HT1080 (cell line): ENCODE measurements around the gene OR6C65. TPM values are rescaled to one million over a fixed set of nuclear protein-coding genes. Genes with fewer than 3 reads are reported as not detected.
"Not testable (repeated sequence)": the region's sequence is repeated elsewhere in the genome, so short reads cannot be mapped to it uniquely, and the experiment has no call there.

ENCODE experiments used
- DNase-seq: peaks from one replicate; pipeline ENCODE4 v3.0.0-alpha.2; 2015; ENCODE audit warnings: low read depth
- polyA plus RNA-seq, 2 experiments: library from polyadenylated mRNA; depleted of rRNA; stranded (reverse); fragments of >200 nt; gene quantifications; 2 replicates each; pipeline ENCODE4 v1.2.3, GENCODE V29; 2015
- total RNA-seq: library from RNA; depleted of rRNA; stranded (reverse); fragments of >200 nt; shearing (Covaris generic); gene quantifications from 2 replicates; pipeline ENCODE4 v1.2.3, GENCODE V29; 2014; rRNA removed

The OR6C65 gene
- total RNA-seq: not detected in 2 replicates
- polyA plus RNA-seq (2015; cell fraction: cytosol; rRNA removed): not detected in 2 replicates
- not detected in 2 replicates for polyA plus RNA-seq (2015; cell fraction: nucleus; rRNA removed)

DNA sequence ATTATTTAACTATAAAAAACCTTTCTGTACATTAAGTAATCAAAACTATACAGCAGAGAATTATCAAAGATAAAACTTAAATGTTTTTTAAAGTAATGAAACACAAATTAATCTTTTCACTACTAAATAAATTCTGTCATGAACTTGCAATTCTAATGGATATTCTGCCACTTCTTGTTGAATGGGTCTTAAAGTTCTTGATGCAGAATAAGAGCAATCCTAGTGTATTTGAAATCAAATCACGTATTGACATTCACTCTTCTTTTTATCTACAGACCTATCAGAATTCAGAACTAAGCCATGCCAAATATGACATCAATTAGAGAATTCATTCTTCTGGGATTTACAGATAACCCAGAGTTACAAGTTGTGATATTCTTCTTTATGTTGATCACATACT, at the start of gene OR6C65:
OR6C65 (plus strand) TSS at position 301 of the 400 bp plus-strand sequence; CDS start at position 301, 0 bp downstream.
- DNase-seq: no peak

DNA sequence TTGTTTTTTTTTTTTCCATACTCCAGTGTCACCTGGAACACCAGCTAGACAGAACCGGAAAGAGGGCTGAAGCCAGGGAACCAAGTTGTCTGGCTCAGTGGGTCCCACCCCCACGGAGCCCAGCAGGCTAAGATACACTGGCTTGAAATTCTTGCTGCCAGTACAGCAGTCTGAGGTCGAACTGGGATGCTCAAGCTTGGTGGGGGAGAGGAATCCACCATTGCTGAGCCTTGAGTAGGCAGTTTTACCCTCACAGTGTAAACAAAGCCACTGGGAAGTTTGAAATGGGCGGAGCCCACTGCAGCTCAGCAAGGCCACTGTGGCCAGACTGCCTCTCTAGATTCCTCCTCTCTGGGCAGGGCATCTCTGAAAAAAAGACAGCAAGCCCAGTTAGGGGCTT, 45.0 kb upstream of the OR6C65 start:
- DNase-seq: not testable (repeated sequence)

DNA sequence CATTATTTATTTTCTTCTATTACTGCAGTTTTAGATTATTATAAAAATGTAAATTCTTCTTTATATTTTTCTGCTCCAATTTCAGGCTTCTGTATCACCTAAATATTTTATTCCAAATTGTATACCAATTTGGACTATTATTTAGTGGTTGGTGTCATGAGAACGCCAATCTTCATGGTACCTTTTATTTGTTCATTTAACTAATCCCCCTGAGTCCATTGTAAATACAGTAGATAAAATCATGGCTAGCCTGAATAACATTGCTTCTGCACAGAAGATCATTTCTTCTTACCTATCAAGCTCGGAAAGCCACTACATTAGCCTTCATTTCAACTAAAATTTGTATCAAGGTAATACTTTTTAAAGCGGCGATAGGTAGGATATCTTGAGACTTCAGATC, 37.7 kb upstream of the OR6C65 start, which contains the start of gene OR6C75:
OR6C75 (plus strand) TSS at position 301 of the 400 bp plus-strand sequence. CDS start 2,136 bp downstream, outside the sequence.
- DNase-seq: no peak

DNA sequence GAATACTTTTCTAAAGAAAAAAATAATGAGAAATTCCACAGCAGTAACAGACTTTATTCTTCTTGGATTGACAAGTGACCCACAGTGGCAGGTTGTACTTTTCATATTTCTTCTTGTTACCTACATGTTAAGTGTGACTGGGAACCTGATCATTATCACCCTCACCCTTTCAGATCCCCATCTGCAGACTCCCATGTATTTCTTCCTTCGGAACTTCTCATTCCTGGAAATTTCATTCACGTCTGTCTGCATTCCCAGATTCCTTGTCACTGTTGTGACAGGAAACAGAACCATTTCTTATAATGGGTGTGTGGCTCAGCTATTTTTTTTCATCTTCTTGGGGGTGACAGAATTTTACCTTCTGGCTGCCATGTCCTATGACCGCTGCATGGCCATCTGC, 35.2 kb upstream of the OR6C65 start:
- no peak for DNase-seq

- no peak for DNase-seq
These were observed 27.8 kb upstream of the OR6C65 start for GRCh38 chr12:55372521-55372920.

- DNase-seq: no peak
These were observed 14.4 kb upstream of the OR6C65 start for GRCh38 chr12:55385891-55386290.

DNA sequence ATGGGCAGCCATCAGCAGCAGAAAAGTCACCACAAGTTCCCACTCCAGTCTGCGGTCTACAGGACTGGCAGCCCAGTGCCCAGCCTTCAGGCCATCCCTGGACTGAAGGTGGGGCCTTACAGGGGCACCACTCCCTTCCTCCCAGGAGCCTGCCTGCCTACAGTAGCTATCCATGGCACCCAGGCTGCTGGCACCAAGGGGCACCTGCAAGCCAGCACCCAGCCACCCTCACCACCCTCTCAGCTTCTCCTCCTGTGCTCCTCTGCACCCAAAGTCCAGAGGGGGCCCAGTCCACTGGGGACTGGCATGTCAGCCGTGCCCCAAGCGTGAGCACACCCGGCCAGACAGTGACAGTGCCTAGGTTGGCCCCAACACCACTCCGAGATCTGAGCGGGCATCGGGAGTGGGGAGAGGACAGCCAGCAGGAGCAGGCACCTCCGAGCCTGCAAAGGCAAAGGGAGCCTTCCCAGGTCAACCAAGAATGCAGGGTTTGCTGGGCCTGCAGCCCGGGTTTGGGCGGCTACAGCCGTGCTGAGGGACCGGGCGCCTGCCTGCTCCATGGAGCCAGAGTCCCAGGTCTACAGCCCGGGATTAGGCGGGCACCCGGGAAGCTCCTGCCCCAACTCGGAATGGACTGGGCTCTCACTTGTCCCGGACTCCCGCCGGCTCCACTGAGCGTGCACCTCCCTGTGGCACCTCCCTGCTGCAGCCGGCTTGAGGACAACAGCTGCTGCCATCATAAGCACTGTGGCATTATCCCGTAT, 8.1 kb upstream of the OR6C65 start:
- DNase-seq: no peak

GRCh38 chr12:55396326-55396725, 4.0 kb upstream of the OR6C65 start:
- DNase-seq: no peak

GRCh38 chr12:55407866-55408265, 7.5 kb downstream of the OR6C65 start:
- no peak for DNase-seq

DNA sequence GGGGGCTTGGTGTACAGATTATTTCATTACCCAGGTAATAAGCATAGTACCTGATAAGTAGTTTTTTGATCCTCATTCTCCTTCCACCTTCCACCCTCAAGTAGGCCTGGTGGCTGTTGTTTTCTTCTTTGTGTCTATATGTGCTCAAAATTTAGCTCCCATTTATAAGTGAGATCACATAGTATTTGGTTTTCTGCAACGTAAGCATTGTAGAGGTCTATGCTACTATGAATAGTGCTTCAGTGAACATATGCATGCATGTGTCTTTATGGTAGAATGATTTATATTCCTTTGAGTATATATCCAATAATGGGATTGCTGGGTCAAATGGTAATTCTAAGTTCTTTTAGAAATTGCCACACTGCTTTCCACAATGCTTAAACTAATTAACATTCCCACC, 8.8 kb downstream of the OR6C65 start:
- DNase-seq: not testable (repeated sequence)

GRCh38 chr12:55412138-55412537, 11.8 kb downstream of the OR6C65 start:
- DNase-seq: not testable (repeated sequence)

DNA sequence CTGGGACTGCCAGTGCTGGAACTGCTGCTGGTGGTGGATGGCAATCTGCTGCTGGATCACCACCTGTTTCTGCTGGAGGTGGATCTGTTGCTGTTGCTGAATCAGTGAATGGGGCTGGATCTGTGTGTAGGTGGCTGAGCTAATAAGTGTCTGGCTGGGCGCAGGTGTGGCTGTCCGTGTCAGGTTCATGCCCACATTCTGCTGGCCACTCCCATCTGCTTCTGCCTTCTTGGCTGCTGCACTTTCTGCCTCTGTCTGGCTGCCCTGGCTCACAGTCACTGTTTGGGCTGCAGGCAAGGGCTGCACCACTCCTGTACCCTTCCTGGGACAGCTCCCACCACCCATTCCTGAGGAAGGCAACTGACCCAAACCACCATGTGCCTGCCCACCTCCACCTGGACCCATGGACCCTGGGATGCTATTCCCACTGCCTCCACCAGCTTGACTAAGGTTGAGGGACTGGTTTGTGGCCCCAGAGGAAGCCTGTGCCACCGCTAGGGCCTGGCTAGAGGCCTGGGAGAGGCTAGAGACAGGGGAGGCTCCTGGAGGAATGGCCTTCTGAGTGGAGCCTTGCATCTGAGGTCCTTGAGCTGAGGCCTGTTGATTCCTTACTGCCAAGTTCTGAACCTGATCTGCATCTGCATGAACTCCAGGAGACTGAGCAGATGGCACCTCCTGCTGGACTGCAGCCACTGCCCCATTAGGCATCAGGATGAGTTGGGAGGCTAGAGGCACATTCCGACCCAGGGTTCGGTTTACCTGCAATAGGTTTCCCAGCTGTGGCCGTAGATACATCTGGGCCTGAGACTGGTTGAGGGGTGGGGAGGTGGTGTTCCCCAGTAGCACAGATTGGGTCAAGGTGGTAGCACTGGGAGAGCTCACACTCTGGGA, 13.4 kb downstream of the OR6C65 start:
- not testable (repeated sequence) for DNase-seq

- not testable (repeated sequence) for DNase-seq
These were observed 14.1 kb downstream of the OR6C65 start for GRCh38 chr12:55414396-55414823.

DNA sequence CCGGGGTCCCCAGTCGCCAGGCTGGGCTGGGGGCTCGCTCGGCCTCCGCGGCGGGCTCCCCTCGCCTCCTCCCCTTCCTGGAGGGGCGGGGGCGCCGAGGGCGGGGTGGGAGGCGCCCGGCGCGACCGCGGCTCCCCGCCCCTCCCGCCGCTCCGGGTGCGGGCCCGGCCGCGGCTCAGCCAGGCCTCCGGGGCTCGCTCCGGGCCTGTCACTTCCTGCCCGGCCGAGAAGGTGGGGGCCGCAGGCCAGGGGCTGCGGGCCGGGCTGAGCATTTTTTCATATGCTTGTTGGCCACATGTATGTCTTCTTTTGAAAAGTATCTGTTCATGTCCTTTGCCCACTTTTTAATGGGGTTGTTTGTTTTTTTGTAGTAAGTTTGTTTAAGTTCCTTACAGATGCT, 14.6 kb downstream of the OR6C65 start:
- DNase-seq: not testable (repeated sequence)

- no peak for DNase-seq
These were observed 16.6 kb downstream of the OR6C65 start for GRCh38 chr12:55416961-55417360.

- no peak for DNase-seq
These were observed 20.1 kb downstream of the OR6C65 start for GRCh38 chr12:55420307-55420962.

GRCh38 chr12:55425954-55426353, 25.6 kb downstream of the OR6C65 start, which contains the start of gene OR6C76:
Gene OR6C76 (plus strand): TSS chr12:55426254. CDS start chr12:55426254, 0 bp downstream.
- no peak for DNase-seq

DNA sequence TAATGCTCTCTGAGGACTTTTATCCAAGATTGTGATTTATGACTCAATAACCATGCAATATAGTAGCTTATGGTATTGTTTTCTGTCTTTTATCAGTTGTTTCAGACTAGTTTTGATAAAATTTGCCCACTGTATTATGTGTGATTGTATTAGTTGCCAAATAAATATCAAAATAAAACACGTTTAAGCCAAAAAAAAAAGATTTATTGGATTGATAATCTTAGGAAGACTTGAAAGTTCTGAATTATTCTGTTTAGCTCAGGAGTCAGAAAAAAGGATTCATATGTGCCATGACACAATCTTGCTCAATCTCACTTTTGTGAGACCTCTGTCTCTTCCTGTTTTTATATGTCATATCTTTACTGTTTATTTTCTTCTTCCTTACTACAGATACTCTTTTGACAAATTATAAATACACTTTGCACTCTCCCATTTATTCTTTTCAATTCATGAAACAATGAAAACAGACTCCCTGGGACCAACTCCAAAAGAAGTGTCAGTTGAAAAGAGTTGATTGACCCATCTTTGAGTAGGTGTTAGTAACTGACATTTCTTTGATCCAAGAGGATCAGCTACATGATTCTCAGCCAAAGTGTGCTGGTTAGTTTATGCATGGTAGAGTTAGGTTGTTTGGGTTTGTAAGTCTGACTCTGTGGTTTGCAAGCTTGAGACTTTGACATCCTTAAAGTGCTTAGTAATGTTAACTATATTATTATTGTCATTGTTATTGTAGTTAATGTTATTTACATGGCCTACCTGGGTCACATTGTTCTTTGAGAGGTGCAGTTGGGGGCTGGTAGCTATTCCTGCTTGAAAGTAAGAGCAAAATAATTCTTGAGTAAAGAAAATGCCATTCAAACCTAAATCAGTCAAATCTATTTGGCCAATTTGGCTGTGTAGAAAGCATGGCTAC, 28.3 kb downstream of the OR6C65 start:
- DNase-seq: no peak

DNA sequence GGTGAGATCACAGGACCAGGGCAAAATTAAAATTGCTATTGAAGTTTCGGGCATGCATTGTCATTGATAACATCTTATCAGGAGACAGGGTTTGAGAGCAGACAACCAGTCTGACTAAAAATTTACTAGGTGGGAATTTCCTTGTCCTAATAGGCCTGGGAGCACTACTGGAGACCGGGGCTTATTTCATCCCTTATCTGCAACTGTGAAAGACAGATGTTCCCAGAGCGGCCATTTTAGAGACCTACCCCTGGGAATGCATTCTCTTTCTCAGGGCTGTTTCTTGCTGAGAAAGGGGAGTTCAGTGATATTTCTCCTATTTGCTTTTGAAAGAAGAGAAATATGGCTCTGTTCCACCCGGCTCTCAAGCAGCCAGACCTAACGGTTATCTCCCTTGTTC, 40.9 kb downstream of the OR6C65 start:
- DNase-seq: not testable (repeated sequence)

DNA sequence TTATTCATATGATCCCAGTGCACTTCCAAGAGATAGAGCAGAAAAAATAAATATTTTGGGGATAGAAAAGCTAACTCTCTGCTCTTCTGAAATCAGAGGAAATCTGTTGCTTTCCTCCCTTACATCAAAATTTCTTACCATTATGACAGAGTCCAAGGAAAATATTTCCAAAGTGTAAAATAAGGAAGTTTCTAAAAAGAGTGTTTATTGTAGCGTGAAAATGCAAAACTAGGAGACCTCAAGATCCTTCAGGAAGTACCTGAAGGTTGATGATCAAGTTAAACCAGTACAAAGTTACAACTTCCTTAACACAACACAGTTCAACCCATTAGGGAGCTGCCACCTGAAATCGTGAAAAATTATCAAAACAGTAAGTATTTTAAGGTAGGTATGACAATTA, 43.4 kb downstream of the OR6C65 start, which contains the start of gene OR6C2:
OR6C2 (plus strand) TSS at position 301 of the 400 bp plus-strand sequence. CDS start 8,138 bp downstream, outside the sequence.
- no peak for DNase-seq
